HepG2 (cell line): ENCODE results near the gene NOCT. TPM values are rescaled to one million over a fixed set of nuclear protein-coding genes. Genes with fewer than 3 reads are reported as not detected.

Experiments
- CBFB ChIP-seq: sonication (generic); formaldehyde crosslinking; IDR thresholded peaks from 2 replicates; pipeline ENCODE4 v1.4.0; 2020; ENCODE audit warnings: missing genetic modification reagents
- FOXP1 ChIP-seq, 2 experiments: fragments of 450-650 bp in 1 of 2; IDR thresholded peaks; 2 replicates each; pipeline ENCODE4 v1.6.1; 2017 to 2018; ENCODE audit warnings: antibody characterized with exemption in 1 of 2
- GRHL1 ChIP-seq: sonication (generic); formaldehyde crosslinking; conservative IDR thresholded peaks from 2 replicates; pipeline ENCODE4 v1.8.0; 2022; ENCODE audit warnings: missing genetic modification reagents
- HOXA3 ChIP-seq: sonication (generic); formaldehyde crosslinking; IDR thresholded peaks from 2 replicates; pipeline ENCODE4 v1.5.0; 2020; ENCODE audit warnings: missing genetic modification reagents
- HOXD1 ChIP-seq: sonication (generic); formaldehyde crosslinking; IDR thresholded peaks from 2 replicates; pipeline ENCODE4 v1.5.0; 2020; ENCODE audit warnings: missing genetic modification reagents
- KLF6 ChIP-seq: IDR thresholded peaks from 2 replicates; pipeline ENCODE4 v1.8.0; 2016; ENCODE audit warnings: missing biosample characterization, missing genetic modification reagents
- MAFF ChIP-seq: IDR thresholded peaks from 2 replicates; pipeline ENCODE4 v1.6.1; 2011; ENCODE audit warnings: low read depth, low read length, improper control_type of control experiment
- MLXIP ChIP-seq: sonication (generic); formaldehyde crosslinking; IDR thresholded peaks from 2 replicates; pipeline ENCODE4 v1.9.0; 2021; ENCODE audit warnings: missing genetic modification reagents, borderline replicate concordance
- MXD1 ChIP-seq: sonication (generic); formaldehyde crosslinking; IDR thresholded peaks from 2 replicates; pipeline ENCODE4 v1.4.0; 2020; ENCODE audit warnings: mild to moderate bottlenecking, missing genetic modification reagents
- REXO4 ChIP-seq: sonication (generic); formaldehyde crosslinking; IDR thresholded peaks from 2 replicates; pipeline ENCODE4 v1.8.0; 2022; ENCODE audit warnings: missing genetic modification reagents, mild to moderate bottlenecking, borderline replicate concordance
- SALL1 ChIP-seq: sonication (generic); formaldehyde crosslinking; IDR thresholded peaks from 2 replicates; pipeline ENCODE4 v1.8.0; 2022; ENCODE audit warnings: mild to moderate bottlenecking, missing genetic modification reagents
- SMAD9 ChIP-seq: sonication (generic); formaldehyde crosslinking; IDR thresholded peaks from 2 replicates; pipeline ENCODE4 v1.5.1; 2020; ENCODE audit warnings: mild to moderate bottlenecking, missing genetic modification reagents
- SNAPC4 ChIP-seq: sonication (generic); formaldehyde crosslinking; IDR thresholded peaks from 2 replicates; pipeline ENCODE4 v1.4.0; 2020; ENCODE audit warnings: mild to moderate bottlenecking, missing genetic modification reagents
- ZKSCAN1 ChIP-seq: fragments of 150-350 bp; IDR thresholded peaks from 2 replicates; pipeline ENCODE4 v1.6.1; 2014; ENCODE audit warnings: low read length
- ZKSCAN8 ChIP-seq: IDR thresholded peaks from 2 replicates; pipeline ENCODE4 v1.6.1; 2016; ENCODE audit warnings: borderline replicate concordance, missing genetic modification reagents, missing compliant biosample characterization
- ZMYM2 ChIP-seq: sonication (generic); formaldehyde crosslinking; IDR thresholded peaks from 2 replicates; pipeline ENCODE4 v1.8.0; 2022; ENCODE audit warnings: mild to moderate bottlenecking, missing genetic modification reagents
- ZNF12 ChIP-seq: sonication (generic); formaldehyde crosslinking; IDR thresholded peaks from 2 replicates; pipeline ENCODE4 v1.5.0; 2020; ENCODE audit warnings: missing genetic modification reagents
- ZNF558 ChIP-seq: sonication (generic); formaldehyde crosslinking; IDR thresholded peaks from 2 replicates; pipeline ENCODE4 v1.9.0; 2022; ENCODE audit warnings: mild to moderate bottlenecking, missing genetic modification reagents, borderline replicate concordance
- ZNF781 ChIP-seq: sonication (generic); formaldehyde crosslinking; IDR thresholded peaks from 2 replicates; pipeline ENCODE4 v1.5.1; 2020; ENCODE audit warnings: borderline replicate concordance, mild to moderate bottlenecking, missing genetic modification reagents; ENCODE audit errors: not compliant biosample characterization
- ZNF891 ChIP-seq: sonication (generic); formaldehyde crosslinking; IDR thresholded peaks from 2 replicates; pipeline ENCODE4 v1.5.0; 2020; ENCODE audit warnings: mild to moderate bottlenecking, missing genetic modification reagents
- polyA plus RNA-seq, 8 experiments: library from polyadenylated mRNA; depleted of rRNA in 3 of 8; stranded (reverse) in 7 of 8; unstranded in 1 of 8; fragments of >200 nt; fragmentation: Illumina TruSeq in 4 of 8; extraction: Trizol in 4 of 8; gene quantifications; 2 replicates each; pipeline versions ENCODE4 v1.2.1 to v1.2.3, GENCODE V29; 2011 to 2016; ENCODE audit warnings: low read depth in 4 of 8, missing spikeins in 1 of 8, mixed read lengths in 1 of 8; ENCODE audit not compliant: insufficient read depth in 1 of 8
- total RNA-seq, 5 experiments: library from RNA; depleted of rRNA; stranded (reverse); fragments of >200 nt; fragmentation: Illumina TruSeq; extraction: Trizol; gene quantifications; 2 replicates each; pipeline ENCODE4 v1.2.3, GENCODE V29; 2016; ENCODE audit warnings: low read depth in 1 of 5

NOCT gene
- total and polyA plus RNA-seq, 2 of the 13 experiments (the other 11 are each of a cell fraction or from before 2014, with no cell fraction given), result 3.6 to 13.1 TPM

- TF ChIP-seq SALL1 (CRISPR knock-in tag), result peak; percentile 85
- no peak for TF ChIP-seq ZKSCAN8 (CRISPR knock-in tag)
- no peak for TF ChIP-seq REXO4 (CRISPR knock-in tag)
- peak; percentile 36; the same call in 1 of the 2 replicates for TF ChIP-seq ZNF12 (CRISPR knock-in tag)
- TF ChIP-seq MAFF, result no peak
- TF ChIP-seq ZNF891, result peak; percentile 81
- no peak for TF ChIP-seq ZMYM2 (CRISPR knock-in tag)
- TF ChIP-seq ZKSCAN1, result no peak
- no peak for TF ChIP-seq FOXP1 (IDR thresholded peaks at IDR 0.05)
- TF ChIP-seq FOXP1 (CRISPR knock-in tag; IDR thresholded peaks at IDR 0.05), result peak; percentile 45; the same call in 1 of the 2 replicates
- TF ChIP-seq SNAPC4, result no peak
- no peak for TF ChIP-seq GRHL1
- peak; percentile 88 for TF ChIP-seq HOXA3
- no peak for TF ChIP-seq HOXD1 (CRISPR knock-in tag)
- TF ChIP-seq KLF6 (CRISPR knock-in tag), result no peak
- TF ChIP-seq ZNF558 (CRISPR knock-in tag), result no peak
- 0 out of 2 replicates have a peak, but pooled peaks have one; percentile 56 for TF ChIP-seq MXD1
- TF ChIP-seq ZNF781 (CRISPR knock-in tag), result no peak
- peak; percentile 88 for TF ChIP-seq CBFB
- TF ChIP-seq SMAD9 (CRISPR knock-in tag), result no peak
- TF ChIP-seq MLXIP (CRISPR knock-in tag), result no peak
These were observed 68.6 kb downstream of the NOCT start (continued) for GRCh38 chr4:139083956-139084803.
